Dendritic cell treated with granulocyte-macrophage colony-stimulating factor and Interleukin-4, amounts not matched to agents 40 ng/mL and 50 ng/mL, for 4 days (primary cell): ENCODE results near the gene MID1.

Experiments
- H3K27ac Mint-ChIP-seq: one replicate; pipeline ENCODE4 v1.8.0; 2022; ENCODE audit warnings: mild to moderate bottlenecking, mixed read lengths
- H3K27me3 Mint-ChIP-seq: one replicate; pipeline ENCODE4 v1.8.0; 2022; ENCODE audit warnings: mild to moderate bottlenecking, mixed read lengths
- H3K36me3 Mint-ChIP-seq: one replicate; pipeline ENCODE4 v1.8.0; 2022; ENCODE audit warnings: low read depth, mixed read lengths
- H3K4me1 Mint-ChIP-seq: one replicate; pipeline ENCODE4 v1.8.0; 2022; ENCODE audit warnings: low read depth, mixed read lengths
- H3K4me3 Mint-ChIP-seq: one replicate; pipeline ENCODE4 v1.8.0; 2022; ENCODE audit warnings: mild to moderate bottlenecking, moderate library complexity, mixed read lengths
- H3K9me3 Mint-ChIP-seq: one replicate; pipeline ENCODE4 v1.8.0; 2022; ENCODE audit warnings: mixed read lengths
- intact Hi-C: fragments of 100-400 bp; cut with micrococcal nuclease; formaldehyde crosslinking; loops from one replicate; pipeline ENCODE4 v1.15.0; 2022

The MID1 gene

DNA sequence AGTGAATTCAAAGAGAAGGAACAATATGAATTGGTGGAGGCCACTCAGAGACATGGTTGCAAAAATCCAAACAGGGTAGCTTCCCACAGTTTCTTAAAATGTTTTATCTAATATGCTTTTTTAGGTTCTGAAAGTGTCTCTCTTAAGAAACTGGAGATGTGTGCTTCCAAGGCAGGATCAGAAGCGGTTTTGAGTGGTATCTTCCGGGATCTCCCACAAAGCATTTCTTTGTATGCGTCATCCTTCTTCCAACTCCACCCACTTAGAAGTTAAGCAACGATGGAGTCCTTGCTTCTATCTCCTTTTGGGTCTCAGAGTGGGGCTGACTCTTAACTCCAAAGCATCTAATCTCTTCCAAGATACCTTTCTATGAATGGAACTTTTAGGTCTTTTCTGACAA is 196.7 kb downstream of the MID1 start:
- Mint-ChIP-seq H3K36me3 (no peaks in the 10 kb centered on the region), H3K4me1 (no peaks in the 10 kb centered on the region), H3K4me3 (no peak overlapping the region), H3K27ac (no peak overlapping the region), H3K9me3 (no peaks in the 10 kb centered on the region), H3K27me3 (no peaks in the 10 kb centered on the region)
- intact Hi-C loops, result no loop called here

DNA sequence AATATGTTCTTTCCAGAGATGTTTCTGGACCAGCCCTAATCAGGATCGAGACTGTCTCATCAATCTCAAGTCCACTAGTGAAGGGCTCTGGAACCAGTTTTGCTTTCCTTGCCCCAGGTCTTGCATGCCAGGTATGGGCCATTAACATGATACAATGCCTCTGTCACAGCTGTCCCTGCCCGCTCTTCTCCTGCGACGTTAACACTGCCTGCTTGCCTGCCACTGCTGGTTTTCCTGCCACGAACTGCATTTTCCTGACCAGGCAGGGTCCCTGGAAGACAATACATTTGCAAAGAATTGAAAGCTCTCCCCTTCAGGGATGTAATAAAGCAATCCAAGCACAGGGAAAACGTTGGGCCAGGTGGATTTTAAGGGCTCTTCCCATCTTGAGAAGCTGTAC is 200.3 kb downstream of the MID1 start:
- Mint-ChIP-seq H3K4me1 (no peaks in the 10 kb centered on the region), H3K36me3 (no peaks in the 10 kb centered on the region), H3K27ac (no peak overlapping the region), H3K9me3 (no peaks in the 10 kb centered on the region), H3K27me3 (no peaks in the 10 kb centered on the region), H3K4me3 (no peak overlapping the region)
- intact Hi-C loops, result no loop called here

GRCh38 chrX:10416424-10416823 is 204.0 kb downstream of the MID1 start:
- intact Hi-C loops, result no loop called here
- Mint-ChIP-seq H3K4me3 (no peak overlapping the region), H3K36me3 (no peaks in the 10 kb centered on the region), H3K4me1 (no peaks in the 10 kb centered on the region), H3K27me3 (no peaks in the 10 kb centered on the region), H3K27ac (no peak overlapping the region), H3K9me3 (no peaks in the 10 kb centered on the region)

- intact Hi-C loops, result no loop called here
- Mint-ChIP-seq H3K4me1 (no peaks in the 10 kb centered on the region), H3K9me3 (no peaks in the 10 kb centered on the region), H3K36me3 (no peaks in the 10 kb centered on the region), H3K27ac (no peak overlapping the region), H3K4me3 (no peak overlapping the region), H3K27me3 (no peaks in the 10 kb centered on the region)
Observed at GRCh38 chrX:10415306-10416001, 204.9 kb downstream of the MID1 start.

DNA sequence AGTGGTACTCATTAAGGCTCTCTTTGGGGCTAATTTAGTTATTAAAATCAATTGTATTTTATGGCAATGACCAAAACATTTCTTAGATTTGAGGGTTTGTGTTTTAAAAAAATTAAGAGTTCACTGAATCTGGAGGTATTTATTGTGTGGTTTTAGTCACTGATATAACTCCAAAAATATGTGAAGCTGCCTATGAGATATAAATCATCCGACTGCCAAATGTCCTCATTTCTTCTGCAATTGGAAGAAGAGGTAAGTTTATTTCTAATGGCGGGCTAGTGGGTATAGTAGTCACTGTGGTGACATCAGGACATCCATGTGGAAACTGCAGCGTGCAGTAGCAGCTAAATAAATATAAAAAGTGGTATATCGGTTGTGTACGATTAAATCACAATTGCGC is 205.5 kb downstream of the MID1 start:
- intact Hi-C loops, result no loop called here
- Mint-ChIP-seq H3K27ac (no peak overlapping the region), H3K27me3 (no peaks in the 10 kb centered on the region)

GRCh38 chrX:10414156-10414824 is 206.1 kb downstream of the MID1 start:
- intact Hi-C loops, result no loop called here
- Mint-ChIP-seq H3K27me3 (no peaks in the 10 kb centered on the region), H3K4me1 (no peaks in the 10 kb centered on the region), H3K9me3 (no peaks in the 10 kb centered on the region), H3K36me3 (no peaks in the 10 kb centered on the region), H3K27ac (no peak overlapping the region), H3K4me3 (no peak overlapping the region)

More for the DNA sequence above, 205.5 kb downstream of the MID1 start:
- H3K4me1 Mint-ChIP-seq, result no peaks in the 10 kb centered on the region
- H3K9me3 Mint-ChIP-seq, result no peaks in the 10 kb centered on the region
- H3K4me3 Mint-ChIP-seq, result no peak overlapping the region
- no peaks in the 10 kb centered on the region for H3K36me3 Mint-ChIP-seq

GRCh38 chrX:10404436-10404835 is 215.9 kb downstream of the MID1 start:
- Mint-ChIP-seq H3K36me3 (no peaks in the 10 kb centered on the region), H3K27ac (no peak overlapping the region), H3K4me3 (no peak overlapping the region), H3K4me1 (no peaks in the 10 kb centered on the region), H3K27me3 (no peaks in the 10 kb centered on the region), H3K9me3 (no peaks in the 10 kb centered on the region)
- intact Hi-C loops, result no loop called here

DNA sequence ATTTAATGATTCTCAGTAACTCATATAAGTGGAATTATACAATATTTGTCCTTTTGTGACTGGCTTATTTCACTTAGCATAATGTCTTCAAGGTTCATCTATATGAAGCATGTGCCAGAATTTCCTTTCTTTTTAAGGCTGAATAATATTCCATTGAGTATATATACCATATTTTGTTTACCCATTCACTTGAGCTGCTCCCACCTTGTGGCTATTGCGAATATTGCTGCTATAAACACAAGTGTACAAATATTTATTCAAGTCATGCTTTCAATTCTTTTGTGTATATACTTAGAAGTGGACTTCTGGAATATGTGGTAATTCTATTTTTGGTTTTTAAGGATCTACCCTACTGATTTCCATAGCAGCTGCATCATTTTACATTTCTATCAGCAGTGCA is 219.1 kb downstream of the MID1 start:
- Mint-ChIP-seq H3K4me1 (peaks cover 21% of the 10 kb centered on the region), H3K27me3 (no peaks in the 10 kb centered on the region), H3K36me3 (no peaks in the 10 kb centered on the region), H3K9me3 (no peaks in the 10 kb centered on the region), H3K27ac (no peak overlapping the region), H3K4me3 (no peak overlapping the region)
- intact Hi-C loops, result no loop called here

DNA sequence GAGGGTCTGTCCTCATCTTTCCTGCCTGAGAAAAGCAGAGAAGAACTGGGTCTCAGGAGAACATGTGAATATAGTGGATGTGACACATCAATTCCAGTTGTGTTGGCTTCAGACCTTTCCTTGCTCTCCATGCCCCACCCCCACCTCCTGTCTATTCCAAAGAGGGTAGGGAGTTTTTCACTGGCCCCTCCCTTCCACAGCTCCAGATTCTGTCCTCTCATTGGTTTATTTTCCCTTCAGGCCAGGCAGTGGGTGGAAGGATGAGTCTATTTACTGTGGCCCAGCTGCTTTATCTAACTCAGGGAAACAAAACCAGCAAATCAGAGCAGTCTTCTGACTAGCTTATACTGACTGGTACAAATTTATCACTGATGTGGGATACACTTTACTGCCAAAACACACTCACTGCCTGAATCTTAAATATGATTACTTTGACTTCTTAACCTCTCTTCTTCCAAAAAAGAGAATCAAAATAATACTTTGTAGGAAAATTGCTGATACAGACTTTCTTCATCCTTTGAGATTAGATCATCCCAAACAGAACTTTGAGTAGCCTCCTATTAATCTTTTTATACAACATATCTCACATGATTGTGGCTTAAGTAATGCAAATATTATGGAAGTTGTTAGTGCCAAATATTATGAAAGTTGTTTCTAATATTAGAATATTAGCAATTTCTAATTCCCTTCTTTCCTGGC is 221.2 kb downstream of the MID1 start:
- no peaks in the 10 kb centered on the region for H3K36me3 Mint-ChIP-seq
- H3K4me1 Mint-ChIP-seq, result peaks cover 31% of the 10 kb centered on the region
- no peak overlapping the region for H3K4me3 Mint-ChIP-seq
- no peaks in the 10 kb centered on the region for H3K27me3 Mint-ChIP-seq
- intact Hi-C loops, result no loop called here
- no peak overlapping the region for H3K27ac Mint-ChIP-seq
- no peaks in the 10 kb centered on the region for H3K9me3 Mint-ChIP-seq

DNA sequence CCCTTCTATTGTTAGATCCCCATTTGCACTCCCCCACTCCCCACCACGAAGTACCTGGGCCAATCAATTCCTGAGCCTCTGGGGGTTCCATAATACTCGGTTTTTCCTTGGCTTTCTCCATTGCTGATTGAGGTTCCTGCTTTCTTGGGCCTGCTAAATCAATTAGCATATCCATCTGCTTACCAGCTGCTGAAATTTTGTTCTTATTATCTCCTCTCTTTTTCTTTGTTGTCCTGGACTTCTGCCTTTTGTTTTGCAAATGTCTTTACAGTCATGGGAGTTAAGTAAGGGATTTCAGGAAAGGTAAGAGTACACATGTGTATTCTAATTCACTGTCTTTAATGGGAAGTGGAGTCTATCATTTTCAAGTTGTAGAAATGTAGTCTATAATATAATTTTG is 222.2 kb downstream of the MID1 start:
- Mint-ChIP-seq H3K27ac (no peak overlapping the region), H3K4me1 (peaks cover 31% of the 10 kb centered on the region), H3K36me3 (no peaks in the 10 kb centered on the region), H3K9me3 (no peaks in the 10 kb centered on the region), H3K27me3 (no peaks in the 10 kb centered on the region), H3K4me3 (no peak overlapping the region)
- intact Hi-C loops, result no loop called here

GRCh38 chrX:10397349-10397748 is 223.0 kb downstream of the MID1 start:
- Mint-ChIP-seq H3K4me3 (no peak overlapping the region), H3K9me3 (no peaks in the 10 kb centered on the region), H3K27me3 (no peaks in the 10 kb centered on the region), H3K27ac (no peak overlapping the region), H3K36me3 (no peaks in the 10 kb centered on the region), H3K4me1 (peaks cover 31% of the 10 kb centered on the region)
- intact Hi-C loops, result no loop called here

GRCh38 chrX:10395643-10396042 is 224.7 kb downstream of the MID1 start:
- Mint-ChIP-seq H3K27ac (no peak overlapping the region), H3K4me1 (peaks cover 31% of the 10 kb centered on the region), H3K27me3 (no peaks in the 10 kb centered on the region), H3K9me3 (no peaks in the 10 kb centered on the region), H3K36me3 (no peaks in the 10 kb centered on the region), H3K4me3 (no peak overlapping the region)
- intact Hi-C loops, result no loop called here
